Measurements from ENCODE around the gene PCSK7. TPM values are rescaled to one million over a fixed set of nuclear protein-coding genes. Genes with fewer than 3 reads are reported as not detected.
A peak's percentile ranks its signal among the peaks of the same experiment; 100 is the strongest.

The PCSK7 gene
- total and polyA plus RNA-seq, 10 of the 15 experiments (the other 5 are each of a cell fraction or from before 2014, with no cell fraction given), result 5.5 to 81.5 (median 51.6) TPM

GRCh38 chr11:117232911-117233409 is 1.1 kb upstream of the PCSK7 start:
- CTCF ChIA-PET, result interaction anchor here (0.6 to 17.3 kb wide), 4 partner anchors 12 to 380 kb away, joined by 3 to 422 read pairs (median 6); partner anchors contain the start of gene SIDT2
- ATAC-seq (peak; percentile 27), FAIRE-seq (no peak), DNase-seq (ENCODE audit: low read depth, low spot score) (no peak)
- Histone ChIP-seq H3K27ac (ENCODE audit: control insufficient read depth, insufficient read depth) (peak overlapping the region; percentile 64), H3K4me2 (ENCODE audit: control insufficient read depth, insufficient read depth) (peak overlapping the region; percentile 92), H3K79me2 (ENCODE audit: control insufficient read depth, insufficient read depth, low read length) (peaks cover 46% of the 10 kb centered on the region), H3K4me3 (peak overlapping the region; percentile 89), H4K20me1 (ENCODE audit: control insufficient read depth, insufficient read depth) (no peaks in the 10 kb centered on the region), H3K36me3 (ENCODE audit: control insufficient read depth in 2 of 2, insufficient read depth in 2 of 2, low read length in 1 of 2) (peaks cover 6 to 8% of the 10 kb centered on the region in 2 experiments; a peak in 3 of 4 replicates), H3K9ac (ENCODE audit: control insufficient read depth, insufficient read depth, low read length) (peak overlapping the region; percentile 82), H3K4me1 (ENCODE audit: control insufficient read depth, insufficient read depth, low read length) (peaks cover 9% of the 10 kb centered on the region), H3K9me3 (replicated peaks; ENCODE audit: control insufficient read depth, insufficient read depth, low read length) (no peaks in the 10 kb centered on the region), H3K27me3 (replicated peaks in 1 of 2; ENCODE audit: control insufficient read depth in 2 of 2, insufficient read depth in 2 of 2, low read length in 1 of 2) (no peaks in the 10 kb centered on the region), H2AFZ (ENCODE audit: control insufficient read depth, low read depth, low read length) (peak overlapping the region; percentile 69)
- no peak for TF ChIP-seq RAD21 (IDR thresholded peaks at IDR 0.05; ENCODE audit: insufficient read depth, low read depth, low read length)
- TF ChIP-seq MXI1 (IDR thresholded peaks at IDR 0.05; ENCODE audit: low read depth, low read length), result no peak
- no peak for TF ChIP-seq MYC (IDR thresholded peaks at IDR 0.05; ENCODE audit: insufficient read depth, insufficient read length, insufficient replicate concordance, low read length, severe bottlenecking)
- RAD21 ChIA-PET (ENCODE audit: unreplicated experiment), result interaction anchor here (9.9 kb wide), 1 partner anchor 52 kb away, joined by 159 read pairs; the partner anchor contains the start of gene SIDT2
- POLR2A ChIA-PET, result interaction anchor here (3.6 kb wide), 1 partner anchor 53 kb away, joined by 51 read pairs; the partner anchor contains the start of gene SIDT2
- SMC1A ChIA-PET (ENCODE audit: uncharacterized antibody, unreplicated experiment), result interaction anchor here (12.2 kb wide), 1 partner anchor 52 kb away, joined by 187 read pairs; the partner anchor contains the start of gene SIDT2
- intact Hi-C loops (cut with micrococcal nuclease; ENCODE audit: unreplicated experiment), result loop anchor here (2.0 to 5.0 kb wide), 2 partner anchors 94 to 584 kb away; partner anchors contain the start of gene CEP164
- in situ Hi-C loops (cut with MboI), result no loop called here
- 7% methylated on average over 22 of the region's 27 CpGs for WGBS (ENCODE audit: insufficient coverage, insufficient replicate concordance, low lambda C conversion rate, missing lambda C conversion rate)
- BruUV-seq (replicated peaks), result no TSS peak

Data from GM12878 (cell line).